H1 (cell line): ENCODE results near the gene DOCK10. TPM values are rescaled to one million over a fixed set of nuclear protein-coding genes. Genes with fewer than 3 reads are reported as not detected.

Source experiments
- BACH1 ChIP-seq: IDR thresholded peaks from 2 replicates; pipeline ENCODE4 v1.6.1; 2012; ENCODE audit warnings: low read length, improper control_type of control experiment
- BRCA1 ChIP-seq: IDR thresholded peaks from 2 replicates; pipeline ENCODE4 v1.6.1; 2012; ENCODE audit warnings: low read depth, low read length, improper control_type of control experiment
- CHD2 ChIP-seq: IDR thresholded peaks from 2 replicates; pipeline ENCODE4 v1.6.1; 2012; ENCODE audit warnings: low read length, improper control_type of control experiment
- EGR1 ChIP-seq: IDR thresholded peaks from 2 replicates; pipeline ENCODE4 v1.6.1; 2011; ENCODE audit warnings: low read depth, low read length, borderline replicate concordance
- SIN3A ChIP-seq, 2 experiments: IDR thresholded peaks in 1 of 2; conservative IDR thresholded peaks in 1 of 2; 2 replicates each; pipeline ENCODE4 v1.6.1; 2011 to 2012; ENCODE audit warnings: low read length in 2 of 2, improper control_type of control experiment in 1 of 2, low read depth in 1 of 2, mild to moderate bottlenecking in 1 of 2
- TAF1 ChIP-seq: IDR thresholded peaks from 2 replicates; pipeline ENCODE4 v1.6.1; 2011; ENCODE audit warnings: mild to moderate bottlenecking, low read depth, low read length
- TAF7 ChIP-seq: optimal IDR thresholded peaks from 2 replicates; pipeline ENCODE3; 2011; ENCODE audit warnings: low read depth, mild to moderate bottlenecking, inconsistent platforms, low read length, moderate library complexity, borderline replicate concordance
- YY1 ChIP-seq: IDR thresholded peaks from 2 replicates; pipeline ENCODE4 v1.6.1; 2011; ENCODE audit warnings: low read depth, mild to moderate bottlenecking, low read length
- polyA plus RNA-seq, 7 experiments: library from polyadenylated mRNA; depleted of rRNA in 3 of 7; stranded (reverse) in 5 of 7; unstranded in 2 of 7; fragments of >200 nt in 5 of 7; fragments of 200-250 nt in 2 of 7; gene quantifications; 1 replicate in 5 of 7; 2 replicates in 1 of 7; 4 replicates in 1 of 7; pipeline versions ENCODE4 v1.2.1 to v1.2.3, GENCODE V29; 2011 to 2013; ENCODE audit warnings: missing spikeins in 2 of 7, mixed read lengths in 2 of 7
- total RNA-seq: library from RNA; stranded (reverse); fragmentation: NEBNext Ultra II Directional; extraction: Animal tissue kit (Norgen Biotek cat#: 25700); gene quantifications from 2 replicates; pipeline ENCODE4 v1.2.1, GENCODE V29; 2021
- TF ChIP-seq, protein P1 (sequence below): fragments of 300-600 bp; sonication (generic); IDR thresholded peaks from 2 replicates; pipeline ENCODE4 v1.7.1; 2012; ENCODE audit warnings: low read length, moderate library complexity, mild to moderate bottlenecking, inconsistent platforms; ENCODE audit not compliant: insufficient replicate concordance

DOCK10 gene
- total and polyA plus RNA-seq, 2 of the 8 experiments (the other 6 are each of a cell fraction or from before 2014, with no cell fraction given): 0.33 to 1.6 TPM

DNA sequence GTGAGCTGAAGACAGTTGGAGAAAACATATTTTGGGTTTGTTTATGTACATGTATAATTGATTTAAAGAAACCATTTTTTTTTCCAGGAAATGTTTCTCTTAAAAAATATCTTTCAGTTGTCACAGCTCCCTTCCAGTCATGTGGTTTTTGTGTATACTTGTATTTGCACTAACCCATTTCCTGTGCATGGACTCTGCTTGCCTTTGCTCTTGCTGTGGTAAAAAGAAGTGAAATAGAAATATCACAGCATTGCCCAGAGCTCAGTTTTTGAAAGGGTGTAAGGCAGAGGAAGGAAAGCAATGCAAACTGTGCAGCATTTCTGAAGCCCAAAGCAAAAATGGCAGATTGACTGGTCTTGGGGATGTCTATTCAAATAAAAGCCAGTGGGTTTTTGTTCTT is 10.4 kb upstream of the DOCK10 start (continued):
- TF ChIP-seq, protein P1, sequence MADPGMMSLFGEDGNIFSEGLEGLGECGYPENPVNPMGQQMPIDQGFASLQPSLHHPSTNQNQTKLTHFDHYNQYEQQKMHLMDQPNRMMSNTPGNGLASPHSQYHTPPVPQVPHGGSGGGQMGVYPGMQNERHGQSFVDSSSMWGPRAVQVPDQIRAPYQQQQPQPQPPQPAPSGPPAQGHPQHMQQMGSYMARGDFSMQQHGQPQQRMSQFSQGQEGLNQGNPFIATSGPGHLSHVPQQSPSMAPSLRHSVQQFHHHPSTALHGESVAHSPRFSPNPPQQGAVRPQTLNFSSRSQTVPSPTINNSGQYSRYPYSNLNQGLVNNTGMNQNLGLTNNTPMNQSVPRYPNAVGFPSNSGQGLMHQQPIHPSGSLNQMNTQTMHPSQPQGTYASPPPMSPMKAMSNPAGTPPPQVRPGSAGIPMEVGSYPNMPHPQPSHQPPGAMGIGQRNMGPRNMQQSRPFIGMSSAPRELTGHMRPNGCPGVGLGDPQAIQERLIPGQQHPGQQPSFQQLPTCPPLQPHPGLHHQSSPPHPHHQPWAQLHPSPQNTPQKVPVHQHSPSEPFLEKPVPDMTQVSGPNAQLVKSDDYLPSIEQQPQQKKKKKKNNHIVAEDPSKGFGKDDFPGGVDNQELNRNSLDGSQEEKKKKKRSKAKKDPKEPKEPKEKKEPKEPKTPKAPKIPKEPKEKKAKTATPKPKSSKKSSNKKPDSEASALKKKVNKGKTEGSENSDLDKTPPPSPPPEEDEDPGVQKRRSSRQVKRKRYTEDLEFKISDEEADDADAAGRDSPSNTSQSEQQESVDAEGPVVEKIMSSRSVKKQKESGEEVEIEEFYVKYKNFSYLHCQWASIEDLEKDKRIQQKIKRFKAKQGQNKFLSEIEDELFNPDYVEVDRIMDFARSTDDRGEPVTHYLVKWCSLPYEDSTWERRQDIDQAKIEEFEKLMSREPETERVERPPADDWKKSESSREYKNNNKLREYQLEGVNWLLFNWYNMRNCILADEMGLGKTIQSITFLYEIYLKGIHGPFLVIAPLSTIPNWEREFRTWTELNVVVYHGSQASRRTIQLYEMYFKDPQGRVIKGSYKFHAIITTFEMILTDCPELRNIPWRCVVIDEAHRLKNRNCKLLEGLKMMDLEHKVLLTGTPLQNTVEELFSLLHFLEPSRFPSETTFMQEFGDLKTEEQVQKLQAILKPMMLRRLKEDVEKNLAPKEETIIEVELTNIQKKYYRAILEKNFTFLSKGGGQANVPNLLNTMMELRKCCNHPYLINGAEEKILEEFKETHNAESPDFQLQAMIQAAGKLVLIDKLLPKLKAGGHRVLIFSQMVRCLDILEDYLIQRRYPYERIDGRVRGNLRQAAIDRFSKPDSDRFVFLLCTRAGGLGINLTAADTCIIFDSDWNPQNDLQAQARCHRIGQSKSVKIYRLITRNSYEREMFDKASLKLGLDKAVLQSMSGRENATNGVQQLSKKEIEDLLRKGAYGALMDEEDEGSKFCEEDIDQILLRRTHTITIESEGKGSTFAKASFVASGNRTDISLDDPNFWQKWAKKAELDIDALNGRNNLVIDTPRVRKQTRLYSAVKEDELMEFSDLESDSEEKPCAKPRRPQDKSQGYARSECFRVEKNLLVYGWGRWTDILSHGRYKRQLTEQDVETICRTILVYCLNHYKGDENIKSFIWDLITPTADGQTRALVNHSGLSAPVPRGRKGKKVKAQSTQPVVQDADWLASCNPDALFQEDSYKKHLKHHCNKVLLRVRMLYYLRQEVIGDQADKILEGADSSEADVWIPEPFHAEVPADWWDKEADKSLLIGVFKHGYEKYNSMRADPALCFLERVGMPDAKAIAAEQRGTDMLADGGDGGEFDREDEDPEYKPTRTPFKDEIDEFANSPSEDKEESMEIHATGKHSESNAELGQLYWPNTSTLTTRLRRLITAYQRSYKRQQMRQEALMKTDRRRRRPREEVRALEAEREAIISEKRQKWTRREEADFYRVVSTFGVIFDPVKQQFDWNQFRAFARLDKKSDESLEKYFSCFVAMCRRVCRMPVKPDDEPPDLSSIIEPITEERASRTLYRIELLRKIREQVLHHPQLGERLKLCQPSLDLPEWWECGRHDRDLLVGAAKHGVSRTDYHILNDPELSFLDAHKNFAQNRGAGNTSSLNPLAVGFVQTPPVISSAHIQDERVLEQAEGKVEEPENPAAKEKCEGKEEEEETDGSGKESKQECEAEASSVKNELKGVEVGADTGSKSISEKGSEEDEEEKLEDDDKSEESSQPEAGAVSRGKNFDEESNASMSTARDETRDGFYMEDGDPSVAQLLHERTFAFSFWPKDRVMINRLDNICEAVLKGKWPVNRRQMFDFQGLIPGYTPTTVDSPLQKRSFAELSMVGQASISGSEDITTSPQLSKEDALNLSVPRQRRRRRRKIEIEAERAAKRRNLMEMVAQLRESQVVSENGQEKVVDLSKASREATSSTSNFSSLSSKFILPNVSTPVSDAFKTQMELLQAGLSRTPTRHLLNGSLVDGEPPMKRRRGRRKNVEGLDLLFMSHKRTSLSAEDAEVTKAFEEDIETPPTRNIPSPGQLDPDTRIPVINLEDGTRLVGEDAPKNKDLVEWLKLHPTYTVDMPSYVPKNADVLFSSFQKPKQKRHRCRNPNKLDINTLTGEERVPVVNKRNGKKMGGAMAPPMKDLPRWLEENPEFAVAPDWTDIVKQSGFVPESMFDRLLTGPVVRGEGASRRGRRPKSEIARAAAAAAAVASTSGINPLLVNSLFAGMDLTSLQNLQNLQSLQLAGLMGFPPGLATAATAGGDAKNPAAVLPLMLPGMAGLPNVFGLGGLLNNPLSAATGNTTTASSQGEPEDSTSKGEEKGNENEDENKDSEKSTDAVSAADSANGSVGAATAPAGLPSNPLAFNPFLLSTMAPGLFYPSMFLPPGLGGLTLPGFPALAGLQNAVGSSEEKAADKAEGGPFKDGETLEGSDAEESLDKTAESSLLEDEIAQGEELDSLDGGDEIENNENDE: no peak
- TF ChIP-seq BRCA1 (no peak), TAF7 (no peak), TAF1 (no peak), EGR1 (no peak), BACH1 (no peak), CHD2 (no peak), YY1 (no peak), SIN3A (conservative IDR thresholded peaks at IDR 0.05 in 1 of 2, IDR thresholded peaks at IDR 0.05 in 1 of 2; ENCODE audit: low read depth in 1 of 2, low read length in 2 of 2) (no peak)
- TF ChIP-seq, all 59 proteins: peak for 0
